PC-3 (cell line): ENCODE results near the gene IGF2BP2.

Experiments
- EZH2phosphoT487 ChIP-seq: fragments of 300-600 bp; sonication (generic); IDR thresholded peaks from 2 replicates; pipeline ENCODE4 v1.6.1; 2018; ENCODE audit warnings: mild to moderate bottlenecking, antibody characterized with exemption, low read length, borderline replicate concordance
- TF ChIP-seq, protein P1 (sequence below): fragments of 300-600 bp; sonication (generic); conservative IDR thresholded peaks from 2 replicates; pipeline ENCODE4 v1.5.1; 2017; ENCODE audit warnings: antibody characterized with exemption, low read depth, mild to moderate bottlenecking, low read length

- TF ChIP-seq, protein P1, sequence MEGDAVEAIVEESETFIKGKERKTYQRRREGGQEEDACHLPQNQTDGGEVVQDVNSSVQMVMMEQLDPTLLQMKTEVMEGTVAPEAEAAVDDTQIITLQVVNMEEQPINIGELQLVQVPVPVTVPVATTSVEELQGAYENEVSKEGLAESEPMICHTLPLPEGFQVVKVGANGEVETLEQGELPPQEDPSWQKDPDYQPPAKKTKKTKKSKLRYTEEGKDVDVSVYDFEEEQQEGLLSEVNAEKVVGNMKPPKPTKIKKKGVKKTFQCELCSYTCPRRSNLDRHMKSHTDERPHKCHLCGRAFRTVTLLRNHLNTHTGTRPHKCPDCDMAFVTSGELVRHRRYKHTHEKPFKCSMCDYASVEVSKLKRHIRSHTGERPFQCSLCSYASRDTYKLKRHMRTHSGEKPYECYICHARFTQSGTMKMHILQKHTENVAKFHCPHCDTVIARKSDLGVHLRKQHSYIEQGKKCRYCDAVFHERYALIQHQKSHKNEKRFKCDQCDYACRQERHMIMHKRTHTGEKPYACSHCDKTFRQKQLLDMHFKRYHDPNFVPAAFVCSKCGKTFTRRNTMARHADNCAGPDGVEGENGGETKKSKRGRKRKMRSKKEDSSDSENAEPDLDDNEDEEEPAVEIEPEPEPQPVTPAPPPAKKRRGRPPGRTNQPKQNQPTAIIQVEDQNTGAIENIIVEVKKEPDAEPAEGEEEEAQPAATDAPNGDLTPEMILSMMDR = no peak
- no peak for TF ChIP-seq EZH2phosphoT487
These were observed 17.3 kb downstream of the IGF2BP2 start for GRCh38 chr3:185807445-185808068.
